Measurements from ENCODE around the gene SKI.

SKI gene

DNA sequence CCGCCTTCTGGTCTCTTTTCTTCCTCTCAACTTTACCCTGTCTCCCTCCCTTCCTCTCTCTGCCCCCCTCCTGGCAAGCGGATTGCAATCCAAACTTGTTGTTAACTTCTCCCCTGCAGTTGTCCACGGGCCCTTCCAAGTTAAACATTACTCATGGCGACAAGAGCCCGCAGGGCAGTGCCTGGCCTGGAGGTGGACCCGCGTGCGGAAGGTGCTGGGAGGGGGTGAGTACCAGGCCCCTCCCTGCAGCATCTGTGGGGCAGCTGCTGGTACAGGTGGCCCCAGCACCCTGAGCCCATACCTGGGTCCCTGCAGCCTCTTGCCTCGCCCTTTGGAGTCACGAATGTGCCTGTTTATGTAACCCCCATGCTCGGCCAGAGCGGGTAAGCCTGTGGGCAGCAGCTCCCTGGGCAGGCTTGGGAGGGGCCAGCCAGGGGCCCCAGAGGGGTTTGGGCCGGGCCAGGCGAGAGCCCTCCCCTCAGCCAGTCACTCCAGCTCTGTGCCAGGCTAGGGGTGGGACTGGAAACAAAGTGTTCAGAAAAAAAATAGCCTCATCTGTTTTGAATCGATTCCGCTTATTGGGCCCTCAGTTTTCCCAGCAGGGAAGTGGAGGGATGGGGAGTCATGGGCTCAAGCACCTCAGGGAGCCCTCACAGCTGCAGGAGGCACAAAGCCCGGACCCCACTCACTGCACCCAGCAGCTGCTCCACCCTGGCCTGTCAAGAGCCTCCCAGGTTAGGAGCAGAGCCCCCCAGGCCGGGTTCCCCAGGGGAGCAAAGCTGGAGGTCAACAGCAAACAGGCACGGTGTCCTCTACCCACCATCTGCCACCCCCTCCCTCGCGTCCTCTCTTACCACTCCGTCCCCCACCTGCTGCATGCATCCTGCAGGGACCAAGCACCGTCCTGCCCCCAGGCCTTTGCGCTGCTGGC, 19.5 kb upstream of the SKI start:
- Histone ChIP-seq H3K4me3 (ENCODE audit: low read depth in 1 of 2, low read length in 1 of 2) (no peak overlapping the region), H3K27me3 (peaks cover 75% of the 10 kb centered on the region), H3K27ac (no peak overlapping the region), H3K9me3 (no peaks in the 10 kb centered on the region), H3K4me1 (ENCODE audit: control insufficient read depth in 1 of 2, insufficient read depth in 1 of 2, low read depth in 1 of 2, low read length in 1 of 2) (peaks cover 19 to 30% of the 10 kb centered on the region in 2 experiments), H3K36me3 (no peaks in the 10 kb centered on the region)
- TF ChIP-seq CTCF (IDR thresholded peaks at IDR 0.05): no peak

GRCh38 chr1:2209400-2210083, 18.6 kb upstream of the SKI start:
- no peaks in the 10 kb centered on the region for H3K36me3 ChIP-seq
- peaks cover 85% of the 10 kb centered on the region for H3K27me3 ChIP-seq
- no peaks in the 10 kb centered on the region for H3K9me3 ChIP-seq
- H3K27ac ChIP-seq: no peak overlapping the region
- TF ChIP-seq CTCF (IDR thresholded peaks at IDR 0.05): no peak
- H3K4me3 ChIP-seq (ENCODE audit: low read depth in 1 of 2, low read length in 1 of 2): no peak overlapping the region
- H3K4me1 ChIP-seq (ENCODE audit: control insufficient read depth in 1 of 2, insufficient read depth in 1 of 2, low read depth in 1 of 2, low read length in 1 of 2): peaks cover 16 to 24% of the 10 kb centered on the region in 2 experiments

GRCh38 chr1:2210084-2210653, 17.9 kb upstream of the SKI start:
- H3K36me3 ChIP-seq: no peaks in the 10 kb centered on the region
- H3K4me3 ChIP-seq (ENCODE audit: low read depth in 1 of 2, low read length in 1 of 2): no peak overlapping the region
- peaks cover 15 to 22% of the 10 kb centered on the region in 2 experiments for H3K4me1 ChIP-seq (ENCODE audit: control insufficient read depth in 1 of 2, insufficient read depth in 1 of 2, low read depth in 1 of 2, low read length in 1 of 2)
- peaks cover 91% of the 10 kb centered on the region for H3K27me3 ChIP-seq
- H3K9me3 ChIP-seq: no peaks in the 10 kb centered on the region
- H3K27ac ChIP-seq: no peak overlapping the region
- TF ChIP-seq CTCF (IDR thresholded peaks at IDR 0.05): no peak

DNA sequence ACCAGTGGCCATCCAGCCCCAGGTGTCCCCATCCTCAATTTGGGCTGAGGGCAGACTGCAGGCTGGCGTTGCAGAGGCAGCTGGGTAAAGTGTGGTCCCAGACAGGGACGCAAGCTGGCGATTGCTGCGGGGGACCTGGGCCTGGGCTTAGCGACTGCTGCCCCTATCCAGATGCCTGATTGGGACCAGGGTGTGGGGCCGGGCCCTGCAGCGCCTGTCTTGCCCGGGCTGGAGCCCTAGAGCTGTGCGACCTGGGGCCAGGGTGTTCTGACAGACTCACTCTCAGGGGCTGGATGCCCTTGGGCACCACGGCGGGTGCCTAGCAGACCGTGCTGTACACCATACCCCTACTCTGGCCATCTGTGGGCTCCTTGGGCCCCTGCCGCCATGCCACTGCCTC, 17.3 kb upstream of the SKI start:
- Histone ChIP-seq H3K4me1 (ENCODE audit: control insufficient read depth in 1 of 2, insufficient read depth in 1 of 2, low read depth in 1 of 2, low read length in 1 of 2) (peaks cover 11 to 16% of the 10 kb centered on the region in 2 experiments), H3K27ac (no peak overlapping the region), H3K27me3 (peaks cover 88% of the 10 kb centered on the region), H3K9me3 (no peaks in the 10 kb centered on the region), H3K4me3 (ENCODE audit: low read depth in 1 of 2, low read length in 1 of 2) (no peak overlapping the region), H3K36me3 (no peaks in the 10 kb centered on the region)
- no peak for TF ChIP-seq CTCF (IDR thresholded peaks at IDR 0.05)

DNA sequence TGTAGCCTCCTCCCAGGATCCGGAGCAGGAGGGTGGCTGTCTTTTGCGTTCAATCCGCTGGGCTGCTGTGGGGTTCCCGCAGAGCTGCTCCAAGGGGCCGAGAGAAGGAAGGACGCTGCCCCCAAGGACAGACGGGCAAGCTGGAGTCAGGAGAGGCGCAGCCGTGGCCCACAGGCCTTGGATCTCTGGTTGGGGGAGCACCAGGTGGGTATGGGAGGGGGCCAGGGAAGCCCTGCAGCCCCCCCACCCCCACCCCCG, 15.9 kb upstream of the SKI start:
- H3K27ac ChIP-seq: no peak overlapping the region
- H3K4me3 ChIP-seq (ENCODE audit: low read depth in 1 of 2, low read length in 1 of 2): no peak overlapping the region

More for the DNA sequence above, 15.9 kb upstream of the SKI start:
- no peaks in the 10 kb centered on the region for H3K9me3 ChIP-seq
- no peak for TF ChIP-seq CTCF (IDR thresholded peaks at IDR 0.05)
- H3K27me3 ChIP-seq: peaks cover 82% of the 10 kb centered on the region
- H3K36me3 ChIP-seq: no peaks in the 10 kb centered on the region
- H3K4me1 ChIP-seq (ENCODE audit: control insufficient read depth in 1 of 2, insufficient read depth in 1 of 2, low read depth in 1 of 2, low read length in 1 of 2): peaks cover 9 to 14% of the 10 kb centered on the region in 2 experiments

Measured in neutrophil (primary cell).